IPS-20b (cell line): ENCODE results near the gene ZNF236.

Experiments
- H3K27ac ChIP-seq: one replicate; pipeline ENCODE4 v1.5.1; 2013; ENCODE audit warnings: low read length
- H3K27me3 ChIP-seq: 2 replicates; pipeline ENCODE4 v1.6.1; 2013; ENCODE audit warnings: mild to moderate bottlenecking, low read length, inconsistent platforms; ENCODE audit not compliant: insufficient read depth
- H3K36me3 ChIP-seq: 2 replicates; pipeline ENCODE4 v1.6.1; 2013; ENCODE audit warnings: low read depth, mild to moderate bottlenecking, inconsistent platforms, low read length, moderate library complexity; ENCODE audit not compliant: insufficient read depth
- H3K4me1 ChIP-seq: 2 replicates; pipeline ENCODE4 v1.6.1; 2013; ENCODE audit warnings: mild to moderate bottlenecking, control low read depth, inconsistent platforms, low read length, moderate library complexity; ENCODE audit not compliant: insufficient read depth
- H3K4me3 ChIP-seq: 2 replicates; pipeline ENCODE4 v1.5.1; 2013; ENCODE audit warnings: mild to moderate bottlenecking, low read length, inconsistent platforms
- H3K9ac ChIP-seq: 2 replicates; pipeline ENCODE4 v1.6.1; 2013; ENCODE audit warnings: low read depth, mild to moderate bottlenecking, inconsistent platforms, low read length, moderate library complexity
- H3K9me3 ChIP-seq: 2 replicates; pipeline ENCODE4 v1.6.1; 2013; ENCODE audit warnings: mild to moderate bottlenecking, low read depth, low read length, inconsistent platforms; ENCODE audit not compliant: insufficient read depth

The ZNF236 gene

DNA sequence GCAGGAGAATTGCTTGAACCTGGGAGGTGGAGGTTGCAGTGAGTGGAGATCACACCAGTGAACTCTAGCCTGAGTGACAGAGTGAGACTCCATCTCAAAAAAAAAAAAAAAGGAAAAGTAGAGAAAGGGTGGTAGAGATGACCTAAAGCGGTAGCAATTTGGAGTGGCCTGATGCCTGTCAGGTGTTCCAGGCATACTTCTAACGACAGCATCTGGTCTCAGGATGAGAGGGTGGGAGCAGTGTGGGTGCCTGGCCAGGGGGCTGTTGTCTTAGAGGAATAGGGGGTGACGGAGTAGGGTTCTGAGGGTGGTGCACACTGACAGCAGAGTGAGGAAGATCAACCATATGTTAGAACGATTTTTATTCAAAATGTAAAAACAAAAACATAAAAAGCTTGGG is 21.8 kb downstream of the ZNF236 start:
- Histone ChIP-seq H3K27me3 (no peaks in the 10 kb centered on the region), H3K9ac (no peak overlapping the region), H3K4me3 (no peak overlapping the region), H3K9me3 (no peaks in the 10 kb centered on the region), H3K27ac (no peak overlapping the region), H3K4me1 (peaks cover 3% of the 10 kb centered on the region; the same call in 1 of the 2 replicates), H3K36me3 (no peaks in the 10 kb centered on the region)

DNA sequence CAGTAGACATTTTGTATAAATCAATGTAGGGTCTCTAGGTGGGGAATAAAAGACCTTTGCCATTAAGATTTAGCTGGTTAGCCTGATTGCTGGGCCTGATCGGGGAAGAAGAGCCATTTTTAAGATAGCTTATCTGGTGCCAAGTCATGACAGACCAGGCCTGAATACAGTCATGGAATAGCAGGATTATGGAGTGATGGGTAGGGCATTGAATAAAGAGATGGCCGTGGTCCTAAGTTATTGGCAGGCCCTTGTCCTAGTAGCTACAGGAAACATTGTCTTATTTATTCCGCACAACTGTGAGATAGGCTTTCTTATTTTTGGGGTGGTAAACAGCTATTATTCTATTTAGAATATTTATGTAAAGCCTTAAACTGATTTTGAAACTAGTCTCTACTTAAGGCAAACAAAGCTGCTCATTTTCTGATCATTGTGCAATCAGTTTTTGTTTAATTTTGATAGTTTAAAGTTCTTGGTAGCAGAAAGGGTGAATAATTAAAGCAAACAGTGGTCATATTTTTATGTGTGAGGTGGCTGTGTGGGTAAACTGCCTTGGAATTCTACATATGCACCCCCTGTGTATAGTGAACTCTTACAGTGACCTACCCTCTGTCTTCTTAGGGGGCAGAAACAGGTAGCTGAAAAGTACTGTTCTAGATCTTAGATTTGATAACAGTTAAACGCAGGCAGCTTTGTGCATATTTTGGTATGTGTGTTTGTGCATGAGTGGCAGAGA is 22.6 kb downstream of the ZNF236 start:
- H3K27me3 ChIP-seq, result no peaks in the 10 kb centered on the region
- no peak overlapping the region for H3K4me3 ChIP-seq
- H3K4me1 ChIP-seq, result peaks cover 3% of the 10 kb centered on the region; the same call in 1 of the 2 replicates
- H3K36me3 ChIP-seq, result no peaks in the 10 kb centered on the region
- no peaks in the 10 kb centered on the region for H3K9me3 ChIP-seq
- no peak overlapping the region for H3K9ac ChIP-seq
- no peak overlapping the region for H3K27ac ChIP-seq

DNA sequence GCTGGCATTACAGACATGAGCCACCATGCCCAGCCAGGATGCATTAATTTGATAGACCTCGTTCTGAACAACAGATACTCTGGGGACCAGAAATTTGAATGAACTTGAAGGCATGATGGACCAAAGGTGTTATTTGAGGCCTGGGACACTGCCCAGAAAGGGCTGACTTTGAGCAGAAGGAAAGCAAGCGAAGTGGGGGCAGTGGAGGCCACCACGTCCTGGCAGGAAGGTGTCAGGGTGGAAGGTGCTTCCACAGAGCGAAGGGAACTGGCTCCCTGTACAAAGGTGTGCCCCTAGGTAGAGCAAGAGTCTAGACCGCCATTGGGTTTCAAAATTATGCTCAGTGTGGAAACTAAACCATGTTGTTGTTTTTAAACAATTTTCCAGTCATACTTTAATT is 23.9 kb downstream of the ZNF236 start:
- H3K9me3 ChIP-seq, result no peaks in the 10 kb centered on the region
- H3K9ac ChIP-seq, result no peak overlapping the region
- H3K4me3 ChIP-seq, result no peak overlapping the region
- peaks cover 3% of the 10 kb centered on the region; the same call in 1 of the 2 replicates for H3K4me1 ChIP-seq
- no peaks in the 10 kb centered on the region for H3K36me3 ChIP-seq
- no peaks in the 10 kb centered on the region for H3K27me3 ChIP-seq
- no peak overlapping the region for H3K27ac ChIP-seq

DNA sequence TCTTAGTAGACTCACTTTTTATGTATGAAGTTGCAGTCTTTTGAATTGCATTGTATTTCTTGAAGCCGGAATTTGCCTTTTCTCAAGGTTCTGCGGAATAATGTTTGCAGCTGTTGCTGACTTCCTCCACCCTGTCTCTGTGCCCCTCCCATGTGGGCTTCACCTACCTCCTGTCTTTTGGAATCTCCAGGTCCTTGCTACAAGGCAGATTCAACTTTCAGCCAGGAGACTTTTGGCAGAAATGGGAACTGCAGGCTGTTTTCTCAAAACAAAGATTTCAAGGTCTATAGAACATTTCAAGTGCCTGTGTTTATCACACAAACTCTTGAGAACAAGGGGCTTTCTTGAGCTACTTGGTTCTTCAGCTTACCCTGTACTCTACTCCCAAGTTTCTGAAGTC is 25.6 kb downstream of the ZNF236 start:
- H3K9me3 ChIP-seq, result no peaks in the 10 kb centered on the region; the same call in 1 of the 2 replicates
- H3K9ac ChIP-seq, result no peak overlapping the region
- H3K27me3 ChIP-seq, result no peaks in the 10 kb centered on the region
- H3K36me3 ChIP-seq, result peaks cover 12% of the 10 kb centered on the region; the same call in 1 of the 2 replicates
- H3K4me1 ChIP-seq, result peaks cover 3% of the 10 kb centered on the region; the same call in 1 of the 2 replicates
- H3K4me3 ChIP-seq, result no peak overlapping the region
- H3K27ac ChIP-seq, result no peak overlapping the region

DNA sequence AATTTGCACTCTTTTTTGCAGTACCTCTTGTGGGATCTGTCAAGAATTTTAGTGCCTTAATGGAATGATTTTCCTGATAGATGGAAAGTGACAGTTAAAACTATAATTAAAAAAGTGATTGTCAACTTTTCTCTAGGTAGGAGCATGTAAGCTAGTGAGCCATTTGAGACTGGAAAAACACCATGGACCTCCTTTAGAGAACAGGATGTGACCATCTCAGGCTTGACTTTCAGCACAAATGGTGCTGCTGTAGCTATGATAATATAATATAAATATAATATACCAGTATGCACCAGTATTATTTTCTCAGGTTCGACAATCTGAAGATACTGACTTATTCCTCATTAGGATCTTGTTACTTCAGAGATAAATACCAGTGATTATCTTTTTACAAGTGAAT is 27.8 kb downstream of the ZNF236 start:
- Histone ChIP-seq H3K4me3 (no peak overlapping the region), H3K27me3 (no peaks in the 10 kb centered on the region), H3K27ac (no peak overlapping the region), H3K4me1 (peaks cover 3% of the 10 kb centered on the region; the same call in 1 of the 2 replicates), H3K9ac (no peak overlapping the region), H3K36me3 (peaks cover 12% of the 10 kb centered on the region; the same call in 1 of the 2 replicates), H3K9me3 (no peaks in the 10 kb centered on the region; the same call in 1 of the 2 replicates)

DNA sequence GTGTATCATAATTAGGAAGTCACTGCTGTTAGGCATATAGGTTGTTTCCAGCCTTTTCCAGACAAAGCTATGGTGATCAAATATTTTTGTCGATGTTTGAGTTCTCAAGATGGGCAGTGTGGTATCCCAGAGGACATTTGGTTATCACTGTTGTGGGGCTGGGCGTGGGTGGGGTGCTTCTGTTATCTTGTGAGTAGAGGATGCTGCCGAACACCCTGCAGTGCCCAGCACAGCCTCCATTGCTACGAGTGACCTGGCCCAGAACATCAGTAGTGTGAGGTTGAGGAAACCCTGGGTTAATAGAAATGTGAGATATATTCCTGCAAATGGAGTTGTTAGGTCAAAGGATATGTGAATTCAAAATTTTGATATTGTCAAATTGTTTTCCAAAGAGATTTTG is 33.2 kb downstream of the ZNF236 start:
- Histone ChIP-seq H3K4me1 (no peaks in the 10 kb centered on the region), H3K27ac (no peak overlapping the region), H3K9ac (no peak overlapping the region), H3K9me3 (no peaks in the 10 kb centered on the region; the same call in 1 of the 2 replicates), H3K27me3 (no peaks in the 10 kb centered on the region), H3K4me3 (no peak overlapping the region), H3K36me3 (peaks cover 21% of the 10 kb centered on the region; the same call in 1 of the 2 replicates)

DNA sequence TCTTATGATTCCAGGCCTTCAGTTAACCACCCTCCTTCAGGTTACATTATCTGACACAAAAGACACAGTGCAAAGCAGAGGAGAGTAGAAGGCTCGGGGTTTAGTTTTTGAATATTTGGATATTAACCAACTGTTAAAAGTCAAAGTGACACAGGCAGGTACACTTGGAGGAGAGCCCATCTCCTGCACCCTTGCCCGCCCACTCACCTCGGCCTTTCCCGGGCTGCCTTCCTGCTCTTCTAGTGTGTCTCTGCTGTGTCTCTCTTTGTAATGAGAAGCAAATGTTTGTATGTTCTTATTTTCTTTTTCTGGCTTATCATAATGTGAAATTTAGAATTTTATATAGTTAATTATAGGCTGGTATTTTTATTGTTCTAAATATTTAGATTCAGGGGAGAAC is 35.1 kb downstream of the ZNF236 start:
- H3K9me3 ChIP-seq, result no peaks in the 10 kb centered on the region; the same call in 1 of the 2 replicates
- H3K36me3 ChIP-seq, result peaks cover 23% of the 10 kb centered on the region; the same call in 1 of the 2 replicates
- H3K27me3 ChIP-seq, result no peaks in the 10 kb centered on the region
- no peak overlapping the region for H3K9ac ChIP-seq
- H3K4me3 ChIP-seq, result no peak overlapping the region
- H3K27ac ChIP-seq, result no peak overlapping the region
- no peaks in the 10 kb centered on the region for H3K4me1 ChIP-seq

DNA sequence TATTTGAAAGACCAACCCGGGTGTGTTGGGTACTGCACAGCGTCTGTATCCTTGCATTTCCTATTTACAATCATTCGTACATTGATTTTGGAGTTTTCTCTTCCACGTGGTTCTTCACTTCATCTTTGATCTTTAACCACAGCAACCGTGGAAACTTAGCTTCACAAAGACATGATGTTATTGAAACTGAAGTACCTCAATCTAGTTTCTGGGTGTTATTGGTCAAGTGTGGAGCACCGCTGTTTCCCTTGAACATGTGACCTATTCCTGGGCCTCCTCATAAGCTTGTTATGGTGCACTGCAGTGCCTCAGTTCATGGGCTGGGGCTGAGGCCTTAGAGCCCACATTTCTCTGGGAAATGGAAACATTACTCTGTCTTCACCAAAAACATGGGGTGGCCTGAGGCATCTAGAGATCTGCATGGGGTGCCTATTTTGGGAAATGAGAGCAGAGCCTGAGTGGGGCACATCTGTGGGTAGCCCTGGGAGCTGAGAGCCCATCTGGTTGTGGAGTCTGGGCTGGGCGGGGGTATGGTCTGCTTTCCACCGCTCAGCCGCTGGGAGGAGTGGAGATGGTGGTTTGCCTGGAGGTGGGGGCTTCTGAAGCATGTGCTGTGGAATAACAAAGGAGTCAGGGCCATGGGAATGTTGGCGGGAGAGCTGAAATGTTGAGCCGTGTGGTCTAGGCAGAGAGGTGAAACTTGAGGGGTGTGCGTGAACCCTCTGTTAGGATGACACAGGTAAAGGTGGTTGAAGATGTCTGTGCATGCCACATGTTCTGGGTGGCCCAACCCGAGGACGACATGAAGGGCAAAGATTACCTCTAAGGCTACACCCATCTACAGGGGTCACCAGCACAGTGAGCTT is 37.4 kb downstream of the ZNF236 start:
- Histone ChIP-seq H3K4me1 (no peaks in the 10 kb centered on the region), H3K27ac (no peak overlapping the region), H3K27me3 (no peaks in the 10 kb centered on the region), H3K9me3 (no peaks in the 10 kb centered on the region), H3K36me3 (peaks cover 19% of the 10 kb centered on the region; the same call in 1 of the 2 replicates), H3K4me3 (no peak overlapping the region), H3K9ac (no peak overlapping the region)

DNA sequence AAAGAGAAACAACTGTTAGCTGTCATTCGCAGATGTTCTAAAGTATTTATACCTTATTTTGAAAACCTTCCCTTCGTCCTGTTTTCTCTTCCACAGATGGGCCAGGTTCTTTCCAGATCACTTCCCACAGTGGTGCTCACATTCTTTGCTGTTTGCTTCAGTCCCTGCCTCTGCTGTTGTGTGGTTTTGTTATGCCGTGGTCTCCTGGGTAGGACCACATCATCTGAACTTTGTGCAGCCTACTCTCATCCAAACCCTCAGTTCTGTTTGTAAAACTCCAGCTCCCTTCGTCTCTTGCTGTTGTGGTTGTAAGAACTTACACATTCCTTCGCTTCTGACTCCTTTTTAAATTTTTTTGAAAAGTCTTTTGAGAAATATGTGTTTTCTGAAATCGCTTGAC is 38.1 kb downstream of the ZNF236 start:
- Histone ChIP-seq H3K27me3 (no peaks in the 10 kb centered on the region), H3K9ac (no peak overlapping the region), H3K27ac (no peak overlapping the region), H3K4me3 (no peak overlapping the region), H3K4me1 (no peaks in the 10 kb centered on the region), H3K36me3 (peaks cover 16% of the 10 kb centered on the region; the same call in 1 of the 2 replicates), H3K9me3 (no peaks in the 10 kb centered on the region)

DNA sequence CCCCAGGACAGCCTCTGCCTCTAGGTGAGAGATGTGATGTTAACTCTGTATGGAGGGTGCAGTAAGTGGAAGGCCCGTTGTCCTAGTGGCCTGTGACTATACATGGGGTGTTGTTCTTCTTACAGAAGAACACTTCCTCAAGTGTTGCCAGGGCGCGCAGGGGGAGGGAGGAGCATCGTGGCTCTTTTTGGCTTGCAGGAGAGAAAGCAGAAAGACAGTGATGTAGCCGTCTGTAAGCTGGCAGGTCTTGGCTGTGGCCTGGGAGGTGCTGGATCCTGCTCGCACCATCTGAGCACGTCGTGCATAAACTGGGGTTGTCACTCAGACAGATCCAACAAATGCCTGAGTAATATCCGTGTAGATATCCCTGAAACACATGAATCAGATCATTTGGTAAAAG is 44.3 kb downstream of the ZNF236 start:
- Histone ChIP-seq H3K27me3 (no peaks in the 10 kb centered on the region), H3K36me3 (peaks cover 28% of the 10 kb centered on the region), H3K27ac (no peak overlapping the region)

DNA sequence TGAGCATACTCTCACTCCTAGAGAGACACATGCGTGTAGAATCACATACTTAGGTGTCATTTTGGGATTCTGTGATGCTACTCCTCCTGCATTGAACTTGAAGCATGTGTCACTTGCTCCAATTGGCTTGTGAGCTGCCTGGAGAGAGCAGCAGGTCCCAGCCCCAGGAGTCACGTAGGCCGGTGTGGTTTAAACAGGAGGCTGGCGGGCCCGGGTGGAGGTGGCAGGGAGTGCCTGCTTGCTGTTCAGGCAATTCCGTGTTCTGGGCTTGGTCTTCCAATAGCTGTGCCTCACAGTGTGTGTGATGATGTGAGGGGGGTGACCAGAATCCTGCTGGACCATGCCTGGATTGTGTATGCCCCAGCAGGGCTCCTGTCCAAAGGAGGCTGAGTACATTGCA is 51.0 kb downstream of the ZNF236 start:
- Histone ChIP-seq H3K4me3 (no peak overlapping the region), H3K4me1 (no peaks in the 10 kb centered on the region), H3K27ac (no peak overlapping the region), H3K9ac (no peak overlapping the region), H3K9me3 (no peaks in the 10 kb centered on the region), H3K36me3 (peaks cover 42% of the 10 kb centered on the region), H3K27me3 (no peaks in the 10 kb centered on the region)

More for the DNA sequence above, 44.3 kb downstream of the ZNF236 start:
- Histone ChIP-seq H3K9me3 (no peaks in the 10 kb centered on the region), H3K4me3 (no peak overlapping the region), H3K9ac (no peak overlapping the region), H3K4me1 (no peaks in the 10 kb centered on the region)
